A549 (cell line): ENCODE results near the gene SLC22A7.

Source experiments
- CEBPB ChIP-seq, 2 experiments: fragments of >200 bp in 1 of 2; sonication (Bioruptor Twin) in 1 of 2; formaldehyde crosslinking in 1 of 2; IDR thresholded peaks; 2 replicates each; pipeline ENCODE4 v1.6.1; 2012 to 2016
- EP300 ChIP-seq, 2 experiments: fragments of >200 bp; sonication (Bioruptor Twin); formaldehyde crosslinking; IDR thresholded peaks; 2 replicates in 1 of 2; 3 replicates in 1 of 2; pipeline ENCODE4 v1.6.1; 2016 to 2017
- JUN ChIP-seq, 2 experiments: fragments of >200 bp; sonication (Bioruptor Twin); formaldehyde crosslinking; IDR thresholded peaks; 2 replicates in 1 of 2; 3 replicates in 1 of 2; pipeline ENCODE4 v1.6.1; 2016 to 2017
- MAFK ChIP-seq: fragments of 450-650 bp; IDR thresholded peaks from 2 replicates; pipeline ENCODE4 v1.6.1; 2014; ENCODE audit not compliant: partially characterized antibody
- POLR2AphosphoS2 ChIP-seq: conservative IDR thresholded peaks from 2 replicates; pipeline ENCODE4 v1.6.1; 2012; ENCODE audit warnings: low read length, improper control_type of control experiment, inconsistent platforms
- RFX5 ChIP-seq: fragments of 450-650 bp; IDR thresholded peaks from 2 replicates; pipeline ENCODE4 v1.7.1; 2014; ENCODE audit warnings: antibody characterized with exemption, mild to moderate bottlenecking, moderate library complexity
- SMC3 ChIP-seq: fragments of >200 bp; sonication (Bioruptor Twin); formaldehyde crosslinking; IDR thresholded peaks from 3 replicates; pipeline ENCODE4 v1.6.1; 2018; ENCODE audit warnings: inconsistent platforms
- SREBF2 ChIP-seq: fragments of 450-650 bp; IDR thresholded peaks from 2 replicates; pipeline ENCODE4 v1.6.1; 2014; ENCODE audit warnings: mild to moderate bottlenecking, moderate library complexity
- TP53 ChIP-seq: fragments of 250-450 bp; sonication (Bioruptor Pico); IDR thresholded peaks from 2 replicates; pipeline ENCODE4 v1.5.0; 2021; ENCODE audit warnings: mild to moderate bottlenecking, moderate library complexity
- ZSCAN20 ChIP-seq: fragments of 250-450 bp; sonication (Bioruptor Pico); IDR thresholded peaks from 2 replicates; pipeline ENCODE4 v1.8.0; 2022; ENCODE audit warnings: mild to moderate bottlenecking, moderate library complexity
- TF ChIP-seq, protein P1 (sequence below): IDR thresholded peaks from 2 replicates; pipeline ENCODE4 v1.6.1; 2012
- TF ChIP-seq, protein P2 (sequence below): fragments of >200 bp; sonication (Bioruptor Twin); formaldehyde crosslinking; IDR thresholded peaks from 3 replicates; pipeline ENCODE4 v1.5.1; 2016
- TF ChIP-seq, protein P3 (sequence below): fragments of 450-650 bp; IDR thresholded peaks from 2 replicates; pipeline ENCODE4 v1.6.1; 2014; ENCODE audit warnings: antibody characterized with exemption
- TF ChIP-seq, protein P4 (sequence below): IDR thresholded peaks from 2 replicates; pipeline ENCODE4 v1.6.1; 2012; ENCODE audit warnings: low read depth, borderline replicate concordance

DNA sequence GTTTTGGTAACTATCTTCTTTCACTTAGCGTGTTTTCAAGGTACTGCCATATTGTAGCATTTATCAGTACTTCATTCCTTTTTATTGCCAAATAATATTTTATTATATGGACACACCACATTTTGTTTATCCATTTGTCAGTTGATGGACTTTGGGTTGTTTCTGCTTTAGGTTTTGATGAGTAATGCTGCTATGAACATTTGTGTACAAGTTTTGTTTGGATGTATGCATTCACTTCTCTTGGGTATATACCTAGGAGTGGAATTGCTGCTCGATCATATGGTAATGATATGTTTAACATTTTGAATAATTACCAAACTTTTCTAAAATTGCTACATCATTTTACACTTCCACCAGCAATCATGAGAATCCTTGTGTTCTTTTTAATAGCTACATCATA, 6.4 kb upstream of the SLC22A7 start:
- TF ChIP-seq ZSCAN20 (CRISPR knock-in tag) = no peak
- TF ChIP-seq, protein P1, sequence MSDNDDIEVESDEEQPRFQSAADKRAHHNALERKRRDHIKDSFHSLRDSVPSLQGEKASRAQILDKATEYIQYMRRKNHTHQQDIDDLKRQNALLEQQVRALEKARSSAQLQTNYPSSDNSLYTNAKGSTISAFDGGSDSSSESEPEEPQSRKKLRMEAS = no peak
- TF ChIP-seq EP300 (IDR thresholded peaks at IDR 0.05) = no peak
- TF ChIP-seq, protein P2, sequence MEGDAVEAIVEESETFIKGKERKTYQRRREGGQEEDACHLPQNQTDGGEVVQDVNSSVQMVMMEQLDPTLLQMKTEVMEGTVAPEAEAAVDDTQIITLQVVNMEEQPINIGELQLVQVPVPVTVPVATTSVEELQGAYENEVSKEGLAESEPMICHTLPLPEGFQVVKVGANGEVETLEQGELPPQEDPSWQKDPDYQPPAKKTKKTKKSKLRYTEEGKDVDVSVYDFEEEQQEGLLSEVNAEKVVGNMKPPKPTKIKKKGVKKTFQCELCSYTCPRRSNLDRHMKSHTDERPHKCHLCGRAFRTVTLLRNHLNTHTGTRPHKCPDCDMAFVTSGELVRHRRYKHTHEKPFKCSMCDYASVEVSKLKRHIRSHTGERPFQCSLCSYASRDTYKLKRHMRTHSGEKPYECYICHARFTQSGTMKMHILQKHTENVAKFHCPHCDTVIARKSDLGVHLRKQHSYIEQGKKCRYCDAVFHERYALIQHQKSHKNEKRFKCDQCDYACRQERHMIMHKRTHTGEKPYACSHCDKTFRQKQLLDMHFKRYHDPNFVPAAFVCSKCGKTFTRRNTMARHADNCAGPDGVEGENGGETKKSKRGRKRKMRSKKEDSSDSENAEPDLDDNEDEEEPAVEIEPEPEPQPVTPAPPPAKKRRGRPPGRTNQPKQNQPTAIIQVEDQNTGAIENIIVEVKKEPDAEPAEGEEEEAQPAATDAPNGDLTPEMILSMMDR = no peak
- TF ChIP-seq TP53 (CRISPR knock-in tag) = no peak
- TF ChIP-seq SREBF2 = no peak
- no peak for TF ChIP-seq RFX5
- no peak for TF ChIP-seq POLR2AphosphoS2
- TF ChIP-seq, protein P3, sequence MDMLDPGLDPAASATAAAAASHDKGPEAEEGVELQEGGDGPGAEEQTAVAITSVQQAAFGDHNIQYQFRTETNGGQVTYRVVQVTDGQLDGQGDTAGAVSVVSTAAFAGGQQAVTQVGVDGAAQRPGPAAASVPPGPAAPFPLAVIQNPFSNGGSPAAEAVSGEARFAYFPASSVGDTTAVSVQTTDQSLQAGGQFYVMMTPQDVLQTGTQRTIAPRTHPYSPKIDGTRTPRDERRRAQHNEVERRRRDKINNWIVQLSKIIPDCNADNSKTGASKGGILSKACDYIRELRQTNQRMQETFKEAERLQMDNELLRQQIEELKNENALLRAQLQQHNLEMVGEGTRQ = no peak
- no peak for TF ChIP-seq SMC3
- TF ChIP-seq CEBPB (IDR thresholded peaks at IDR 0.05) = no peak
- no peak for TF ChIP-seq JUN (IDR thresholded peaks at IDR 0.05)
- no peak for TF ChIP-seq MAFK
- TF ChIP-seq, protein P4, sequence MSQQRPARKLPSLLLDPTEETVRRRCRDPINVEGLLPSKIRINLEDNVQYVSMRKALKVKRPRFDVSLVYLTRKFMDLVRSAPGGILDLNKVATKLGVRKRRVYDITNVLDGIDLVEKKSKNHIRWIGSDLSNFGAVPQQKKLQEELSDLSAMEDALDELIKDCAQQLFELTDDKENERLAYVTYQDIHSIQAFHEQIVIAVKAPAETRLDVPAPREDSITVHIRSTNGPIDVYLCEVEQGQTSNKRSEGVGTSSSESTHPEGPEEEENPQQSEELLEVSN = no peak
